ENCODE results near the gene CNFN. TPM values are rescaled to one million over a fixed set of nuclear protein-coding genes. Genes with fewer than 3 reads are reported as not detected.

Gene CNFN
- 0.32 TPM in 1 of 2 replicates, not detected in the other for total RNA-seq

GRCh38 chr19:42389899-42390298 is at the start of gene CNFN:
Gene CNFN, minus strand, starts transcription at chr19:42390297. Its CDS starts 1,260 bp downstream, at chr19:42389037.

GRCh38 chr19:42427313-42427712 is 37.2 kb upstream of the CNFN start, which contains the start of gene LIPE:
Gene LIPE, minus strand, starts transcription at chr19:42427388. Its CDS starts 239 bp downstream, at chr19:42427149.

Small RNA genes within 50 kb of the gene (small RNA-seq; reads per million reads assigned to genes)
- not detected for gene MIR8077

Other genes with a start within 250 kb of the CNFN start
- 16.5 and 17.9 TPM in 2 replicates for gene DEDD2, start 172.6 kb downstream of the CNFN start, total RNA-seq
- gene ZNF526, start 170.0 kb downstream of the CNFN start, total RNA-seq, result 11.4 and 13.3 TPM in 2 replicates
- gene GSK3A, start 147.7 kb downstream of the CNFN start, total RNA-seq, result 14.4 and 15.0 TPM in 2 replicates
- 27.7 and 49.8 TPM in 2 replicates for gene ERF, start 135.2 kb downstream of the CNFN start, total RNA-seq
- gene CIC, start 121.0 kb downstream of the CNFN start, total RNA-seq, result 24.4 and 24.6 TPM in 2 replicates
- gene PRR19, start 88.2 kb downstream of the CNFN start, total RNA-seq, result 0.39 and 0.43 TPM in 2 replicates
- 12.2 and 15.0 TPM in 2 replicates for gene PAFAH1B3, start 87.7 kb downstream of the CNFN start, total RNA-seq
- not detected in 2 replicates for gene TMEM145, start 77.0 kb downstream of the CNFN start, total RNA-seq
- gene MEGF8, start 64.7 kb downstream of the CNFN start, total RNA-seq, result 19.2 and 19.6 TPM in 2 replicates
- 2.6 and 3.4 TPM in 2 replicates for gene LIPE, start 37.1 kb upstream of the CNFN start, total RNA-seq
- not detected in 2 replicates for gene CXCL17, start 52.6 kb upstream of the CNFN start, total RNA-seq
- gene CEACAM1, start 138.2 kb upstream of the CNFN start, total RNA-seq, result 0.32 TPM in 1 of 2 replicates, not detected in the other
- not detected in 2 replicates for gene CEACAM8, start 204.6 kb upstream of the CNFN start, total RNA-seq